Measurements from ENCODE around the gene ACSM3. TPM values are rescaled to one million over a fixed set of nuclear protein-coding genes. Genes with fewer than 3 reads are reported as not detected.

The ACSM3 gene
- total and polyA plus RNA-seq, 9 of the 15 experiments (the other 6 are each of a cell fraction or from before 2014, with no cell fraction given), result 112 to 420 (median 182) TPM

GRCh38 chr16:20822521-20823325 is 58.9 kb downstream of the ACSM3 start:
- H3K9ac ChIP-seq (ENCODE audit: insufficient read depth in 1 of 2, low read depth in 2 of 2, low read length in 2 of 2), result no peak overlapping the region
- DNase-seq (ENCODE audit: extremely low read depth in 1 of 4, low spot score in 3 of 4) (no peak), FAIRE-seq (no peak), ATAC-seq (no peak)
- H2AFZ ChIP-seq (ENCODE audit: low read depth, low read length), result no peak overlapping the region
- in situ Hi-C loops (cut with MboI) (no loop called here), intact Hi-C loops (cut with micrococcal nuclease) (no loop called here)
- CTCF ChIA-PET (ENCODE audit: low intra/inter-chr PET ratio), result no interaction called here
- BruUV-seq (replicated peaks), result no TSS peak
- no peaks in the 10 kb centered on the region for H3K79me2 ChIP-seq (ENCODE audit: control insufficient read depth, insufficient read depth, low read length)
- no peaks in the 10 kb centered on the region for H4K20me1 ChIP-seq (replicated peaks; ENCODE audit: control insufficient read depth, insufficient read depth, low read length)
- POLR2A ChIA-PET, result no interaction called here
- H3K27ac ChIP-seq (ENCODE audit: extremely low read depth, low read depth, low read length), result no peak overlapping the region
- H3K27me3 ChIP-seq (ENCODE audit: control insufficient read depth in 2 of 2, insufficient read depth in 2 of 2, low read length in 2 of 2), result no peaks in the 10 kb centered on the region
- no peak overlapping the region for H3K4me2 ChIP-seq (ENCODE audit: insufficient read depth, low read length)
- H3K4me3 ChIP-seq, result no peak overlapping the region
- WGBS (ENCODE audit: insufficient coverage, low coverage, missing lambda C conversion rate), result 76% methylated on average over 3 of the region's 3 CpGs
- H3K4me1 ChIP-seq (replicated peaks in 1 of 2; ENCODE audit: control insufficient read depth in 2 of 2, insufficient read depth in 2 of 2, low read length in 2 of 2), result peaks cover 0 to 17% of the 10 kb centered on the region in 2 experiments; a peak in 3 of 5 replicates
- H3K9me3 ChIP-seq (replicated peaks; ENCODE audit: control insufficient read depth, insufficient read depth, low read depth, low read length), result no peaks in the 10 kb centered on the region
- TF ChIP-seq POLR2B (IDR thresholded peaks at IDR 0.05; ENCODE audit: low read depth, partially characterized antibody) (no peak), ZNF134 (CRISPR knock-in tag; conservative IDR thresholded peaks at IDR 0.05) (peak; percentile 53; the same call in 1 of the 2 replicates), MEF2A (IDR thresholded peaks at IDR 0.05; ENCODE audit: control insufficient read depth, low read depth, low read length) (0 out of 2 replicates have a peak, but pooled peaks have one; percentile 19), MTA3 (IDR thresholded peaks at IDR 0.05; ENCODE audit: borderline replicate concordance) (no peak)
- TF ChIP-seq, protein P1, sequence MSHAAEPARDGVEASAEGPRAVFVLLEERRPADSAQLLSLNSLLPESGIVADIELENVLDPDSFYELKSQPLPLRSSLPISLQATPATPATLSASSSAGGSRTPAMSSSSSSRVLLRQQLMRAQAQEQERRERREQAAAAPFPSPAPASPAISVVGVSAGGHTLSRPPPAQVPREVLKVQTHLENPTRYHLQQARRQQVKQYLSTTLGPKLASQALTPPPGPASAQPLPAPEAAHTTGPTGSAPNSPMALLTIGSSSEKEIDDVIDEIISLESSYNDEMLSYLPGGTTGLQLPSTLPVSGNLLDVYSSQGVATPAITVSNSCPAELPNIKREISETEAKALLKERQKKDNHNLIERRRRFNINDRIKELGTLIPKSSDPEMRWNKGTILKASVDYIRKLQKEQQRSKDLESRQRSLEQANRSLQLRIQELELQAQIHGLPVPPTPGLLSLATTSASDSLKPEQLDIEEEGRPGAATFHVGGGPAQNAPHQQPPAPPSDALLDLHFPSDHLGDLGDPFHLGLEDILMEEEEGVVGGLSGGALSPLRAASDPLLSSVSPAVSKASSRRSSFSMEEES (CRISPR knock-in tag; IDR thresholded peaks at IDR 0.05), result peak; percentile 88
- H3K36me3 ChIP-seq (ENCODE audit: control insufficient read depth, insufficient read depth, low read length), result peaks cover 77% of the 10 kb centered on the region
- no peaks in the 10 kb centered on the region for H3K9me1 ChIP-seq (ENCODE audit: control insufficient read depth, insufficient read depth, low read length)

Measured in K562 (cell line).